ENCODE results near the gene OSBP2.

DNA sequence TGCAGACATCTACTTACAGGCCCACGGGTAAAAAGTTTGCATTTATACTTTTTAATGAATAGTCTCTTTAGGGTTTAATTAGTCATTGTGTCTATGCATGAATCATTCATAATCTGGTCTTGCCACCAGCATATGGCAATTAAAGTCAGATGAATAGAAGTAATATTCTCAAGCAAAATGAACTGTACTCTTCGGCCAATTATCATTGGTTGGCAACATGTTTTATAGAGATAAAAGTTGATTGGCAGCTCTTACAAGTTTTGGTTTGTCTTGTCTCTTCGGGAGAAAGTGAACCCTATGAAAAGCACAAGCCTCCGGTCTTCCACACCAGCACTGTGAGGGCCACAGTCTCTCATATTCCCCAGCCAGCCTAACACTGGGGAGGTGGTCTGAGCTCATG lies 97.8 kb downstream of the OSBP2 start:
- TF ChIP-seq CTCF (IDR thresholded peaks at IDR 0.05; ENCODE audit: low read length) (no peak), EZH2 (IDR thresholded peaks at IDR 0.05; ENCODE audit: borderline replicate concordance, low read length) (no peak)

Measured in OCI-LY1 (cell line).